AG04449 (cell line): ENCODE data around the gene GABRB2.

Source experiments
- CTCF ChIA-PET: fragments of 350-600 bp; formaldehyde crosslinking; extraction: SDS; loops from one replicate; lab custom pipeline; 2021; ENCODE audit warnings: antibody characterized with exemption; lab: Yijun Ruan, JAX
- POLR2A ChIA-PET: fragments of 400-600, 350-600 bp; formaldehyde crosslinking; extraction: SDS; loops from one replicate; lab custom pipeline; 2020; ENCODE audit warnings: antibody characterized with exemption, inconsistent platforms; lab: Yijun Ruan, JAX
- DNase-seq: peaks from one replicate; pipeline ENCODE4 v3.0.0-alpha.2; 2010; ENCODE audit warnings: low read depth, low spot score
- H3K4me3 ChIP-seq: 2 replicates; pipeline ENCODE4 v1.5.1; 2011; ENCODE audit warnings: low read depth, mild to moderate bottlenecking, control low read depth, low read length
- CTCF ChIP-seq: IDR thresholded peaks from one replicate; pipeline ENCODE4 v1.5.1; 2011; ENCODE audit warnings: mild to moderate bottlenecking, moderate library complexity, low read length, control low read depth, inconsistent platforms; ENCODE audit not compliant: insufficient read depth; ENCODE audit errors: missing control alignments

Gene GABRB2

DNA sequence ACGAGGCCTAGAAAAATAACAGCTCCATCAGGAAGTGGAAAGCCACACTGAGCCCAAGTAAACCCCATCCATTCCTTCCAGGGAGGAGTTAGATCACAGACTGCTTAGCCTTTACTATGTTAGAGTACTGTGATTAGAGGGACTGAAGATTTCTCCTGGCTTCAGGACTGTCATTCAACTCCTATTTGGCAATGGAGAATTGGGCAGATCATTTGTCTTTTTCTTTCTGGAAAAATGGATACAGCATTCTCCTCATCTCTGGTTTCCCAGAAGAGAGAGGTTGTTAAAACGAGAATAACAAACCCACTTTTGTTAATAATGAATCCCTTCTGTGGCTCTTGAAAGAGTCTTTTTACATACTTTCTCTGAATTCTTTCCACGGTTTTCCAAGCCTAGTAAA, 150.4 kb downstream of the GABRB2 start:
- no peak for DNase-seq
- CTCF ChIA-PET = no interaction called here
- no peak for TF ChIP-seq CTCF
- POLR2A ChIA-PET = interaction anchor here (0.7 kb wide), 1 partner anchor 152 kb away, joined by 3 read pairs; no protein-coding TSS in a partner anchor
- H3K4me3 ChIP-seq = no peak overlapping the region

DNA sequence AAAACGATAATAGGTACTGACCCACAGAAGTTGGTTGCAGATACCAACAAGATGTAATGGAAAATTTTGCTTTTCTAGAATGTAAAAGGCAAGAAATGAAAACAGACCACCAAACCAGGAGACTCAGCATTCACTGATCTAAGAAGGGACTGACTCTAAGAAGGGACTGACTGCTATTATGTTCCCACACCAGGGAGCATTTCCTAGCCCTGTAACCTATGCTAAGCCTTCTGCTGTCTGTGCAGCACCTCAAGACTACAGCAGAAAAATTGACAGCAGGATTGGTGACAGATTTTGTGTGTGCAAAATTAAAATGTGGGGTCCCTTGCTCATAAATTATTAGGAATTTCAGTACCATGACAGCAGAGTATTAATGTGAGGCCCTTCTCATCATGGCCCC, 154.8 kb downstream of the GABRB2 start:
- ChIA-PET CTCF (no interaction called here), POLR2A (no interaction called here)
- no peak for DNase-seq
- H3K4me3 ChIP-seq = no peak overlapping the region
- no peak for TF ChIP-seq CTCF

GRCh38 chr5:161391016-161391415, 155.5 kb downstream of the GABRB2 start:
- DNase-seq = no peak
- TF ChIP-seq CTCF = no peak
- POLR2A ChIA-PET = no interaction called here
- H3K4me3 ChIP-seq = no peak overlapping the region
- CTCF ChIA-PET = no interaction called here

DNA sequence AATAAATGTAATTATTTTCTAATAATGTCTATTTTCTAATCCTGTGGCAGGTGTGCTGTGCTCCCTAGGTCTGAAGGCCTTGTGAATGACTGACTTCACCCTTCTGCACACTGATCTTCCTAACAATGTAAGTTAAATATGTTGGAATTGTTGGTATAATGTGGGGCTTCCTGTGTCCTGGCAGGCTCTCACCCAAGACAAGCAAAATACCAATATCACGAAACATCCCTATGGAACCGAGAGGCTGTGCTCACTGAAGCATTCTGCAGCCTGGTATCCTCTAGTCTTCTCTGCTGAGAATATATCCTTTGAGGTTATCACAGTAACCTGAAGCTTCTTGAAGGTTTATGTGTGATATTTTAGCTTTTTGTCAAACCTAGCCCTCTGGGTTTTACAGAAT, 159.4 kb downstream of the GABRB2 start:
- ChIA-PET CTCF (no interaction called here), POLR2A (no interaction called here)
- TF ChIP-seq CTCF = no peak
- no peak overlapping the region for H3K4me3 ChIP-seq
- DNase-seq = no peak

- POLR2A ChIA-PET = no interaction called here
- DNase-seq = no peak
- CTCF ChIA-PET = no interaction called here
- no peak overlapping the region for H3K4me3 ChIP-seq
- no peak for TF ChIP-seq CTCF
Measured at GRCh38 chr5:161385027-161385426, 161.5 kb downstream of the GABRB2 start.

- no peak overlapping the region for H3K4me3 ChIP-seq
- no peak for TF ChIP-seq CTCF
- ChIA-PET CTCF (no interaction called here), POLR2A (no interaction called here)
- DNase-seq = no peak
Measured at GRCh38 chr5:161382685-161383084, 163.8 kb downstream of the GABRB2 start.
